NCI-H1048 (cell line): Measurements from ENCODE around the gene DDX4.
"Not testable (repeated sequence)": the region's sequence is repeated elsewhere in the genome, so short reads cannot be mapped to it uniquely, and the experiment has no call there.

Experiments
- DNase-seq: peaks from one replicate; lab custom pipeline; 2025; lab: John Stamatoyannopoulos, UW

Gene DDX4

DNA sequence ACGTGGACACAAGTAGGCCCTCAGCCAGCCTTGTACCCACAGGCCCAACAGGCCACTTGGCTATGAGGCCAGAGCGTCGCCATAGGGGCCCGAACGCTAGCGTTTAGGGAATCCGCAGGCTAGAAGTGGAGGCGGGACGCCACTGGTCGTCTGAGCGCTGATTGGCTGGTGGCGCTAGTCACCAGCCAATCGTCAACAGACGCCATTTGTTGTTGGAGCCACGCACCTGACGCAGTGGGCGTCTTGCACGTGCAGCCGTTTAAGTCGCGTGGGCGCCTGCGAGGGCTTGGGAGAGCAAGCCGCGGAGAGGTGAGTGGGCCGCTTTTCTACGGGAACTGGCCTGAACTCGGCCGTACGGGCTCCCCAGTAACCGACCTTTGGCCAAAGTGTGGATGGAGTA lies at the start of gene DDX4:
Gene DDX4, plus strand, starts transcription at position 269 of the 400 bp plus-strand sequence. CDS start 903 bp downstream, outside the sequence.
- no peak for DNase-seq

- DNase-seq, result no peak
These were observed 46.4 kb upstream of the DDX4 start for GRCh38 chr5:55691265-55692105.

GRCh38 chr5:55692106-55692417 lies 45.8 kb upstream of the DDX4 start:
- no peak for DNase-seq

DNA sequence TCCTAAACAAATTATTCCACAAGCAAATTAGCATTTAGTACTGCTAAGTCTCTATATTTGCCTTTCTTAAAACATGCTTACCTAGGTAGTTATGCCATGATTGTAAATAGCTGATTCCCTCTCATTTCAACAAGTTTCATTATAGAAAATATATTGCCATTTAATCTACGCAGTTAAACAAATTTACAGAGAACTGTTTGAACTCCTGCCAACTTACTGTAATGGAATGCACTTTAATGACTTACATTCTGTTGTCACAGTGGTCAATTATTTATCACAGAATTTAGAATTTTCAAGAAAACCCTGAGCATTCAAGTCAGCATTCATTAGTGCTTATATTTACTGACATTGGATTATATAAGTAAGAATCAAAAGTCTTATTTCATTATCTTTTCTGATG lies 45.4 kb upstream of the DDX4 start:
- no peak for DNase-seq

DNA sequence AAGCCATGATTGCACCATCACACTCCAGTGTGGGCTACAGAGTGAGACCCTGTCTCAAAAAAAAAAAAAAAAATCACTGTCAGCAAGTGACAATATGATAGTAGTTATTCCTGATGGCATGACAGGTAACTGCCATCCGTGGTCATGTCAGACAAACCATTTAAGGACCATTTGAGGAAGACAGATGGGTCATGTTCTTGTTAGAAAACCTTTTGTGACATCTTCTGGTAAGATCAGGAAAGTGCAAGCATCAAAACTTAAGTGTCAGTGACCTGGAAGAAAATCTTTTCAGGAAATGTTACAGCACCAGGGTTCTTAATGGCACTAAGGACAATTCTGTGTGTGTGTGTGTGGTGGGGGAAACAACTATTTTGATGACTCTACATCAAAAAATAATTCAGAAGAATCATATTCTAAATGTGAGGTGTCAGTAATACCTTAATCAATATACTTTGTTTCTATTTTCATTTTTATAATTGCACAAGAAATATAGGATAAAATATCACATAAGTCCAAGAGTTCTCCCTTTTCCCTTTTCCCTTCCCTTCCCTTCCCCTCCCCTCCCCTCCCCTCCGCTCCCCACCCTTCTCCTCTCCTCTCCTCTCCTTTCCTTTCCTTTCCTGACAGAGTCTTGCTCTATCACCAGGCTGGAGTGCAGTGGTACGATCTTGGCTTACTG lies 43.6 kb upstream of the DDX4 start:
- no peak for DNase-seq

DNA sequence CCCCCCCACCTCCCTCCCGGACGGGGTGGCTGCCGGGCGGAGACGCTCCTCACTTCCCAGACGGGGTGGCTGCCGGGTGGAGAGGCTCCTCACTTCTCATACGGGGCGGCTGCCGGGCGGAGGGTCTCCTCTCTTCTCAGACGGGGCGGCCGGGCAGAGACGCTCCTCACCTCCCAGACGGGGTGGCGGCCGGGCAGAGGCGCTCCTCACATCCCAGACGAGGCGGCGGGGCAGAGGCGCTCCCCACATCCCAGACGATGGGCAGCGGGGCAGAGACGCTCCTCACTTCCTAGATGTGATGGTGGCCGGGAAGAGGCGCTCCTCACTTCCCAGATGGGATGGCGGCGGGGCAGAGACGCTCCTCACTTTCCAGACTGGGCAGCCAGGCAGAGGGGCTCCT lies 41.2 kb upstream of the DDX4 start:
- DNase-seq, result not testable (repeated sequence)

DNA sequence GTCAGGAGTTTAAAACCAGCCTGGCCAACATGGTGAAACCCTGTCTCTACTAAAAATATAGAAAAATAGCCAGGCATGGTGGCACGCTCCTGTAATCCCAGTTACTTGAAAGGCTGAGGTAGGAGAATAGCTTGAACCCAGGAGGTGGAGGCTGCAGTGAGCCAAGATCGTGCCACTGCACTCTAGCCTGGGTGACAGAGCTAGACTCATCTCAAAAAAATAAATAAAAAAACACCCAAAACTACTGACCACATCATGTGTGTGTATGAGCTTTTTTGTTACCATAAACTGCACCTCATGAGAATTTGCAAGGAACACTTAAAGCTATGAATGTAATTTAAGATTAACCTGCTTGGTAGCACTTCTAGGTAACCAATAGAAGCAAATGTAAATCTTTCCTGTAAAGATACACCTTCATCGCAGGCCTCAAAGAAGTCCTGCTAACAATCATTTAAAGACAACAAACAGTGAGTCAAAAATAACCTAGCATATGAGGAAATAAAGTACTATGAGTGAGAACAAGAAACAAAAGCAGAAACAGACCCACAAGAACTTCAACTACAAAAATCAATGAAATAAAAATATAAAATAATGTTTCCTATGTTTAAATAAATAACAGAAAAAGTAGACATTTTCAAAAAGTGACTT lies 38.7 kb upstream of the DDX4 start:
- DNase-seq, result no peak

DNA sequence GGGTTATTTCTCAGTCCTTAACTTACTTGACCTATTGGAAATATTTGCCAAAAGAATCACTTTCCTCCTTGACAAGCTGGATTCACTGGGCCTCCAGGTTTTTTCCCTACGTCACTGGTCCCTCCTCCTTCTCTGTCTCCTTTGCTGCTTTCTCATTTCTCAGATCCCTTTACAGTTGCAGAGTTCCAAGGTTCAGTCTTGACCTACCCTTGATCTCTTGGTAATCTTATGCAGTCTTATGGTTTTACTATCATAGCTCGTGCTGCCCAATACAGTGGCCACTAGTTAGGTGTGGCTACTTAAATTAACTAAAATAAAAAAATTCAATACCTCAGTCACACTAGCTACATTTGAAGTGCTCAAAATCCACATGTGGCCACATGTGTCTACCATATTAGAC lies 37.1 kb upstream of the DDX4 start:
- DNase-seq, result no peak

- no peak for DNase-seq
These were observed 36.3 kb upstream of the DDX4 start for GRCh38 chr5:55701462-55702103.

GRCh38 chr5:55702598-55703345 lies 35.1 kb upstream of the DDX4 start:
- no peak for DNase-seq

- DNase-seq, result no peak
These were observed 31.6 kb upstream of the DDX4 start for GRCh38 chr5:55706230-55706629.

DNA sequence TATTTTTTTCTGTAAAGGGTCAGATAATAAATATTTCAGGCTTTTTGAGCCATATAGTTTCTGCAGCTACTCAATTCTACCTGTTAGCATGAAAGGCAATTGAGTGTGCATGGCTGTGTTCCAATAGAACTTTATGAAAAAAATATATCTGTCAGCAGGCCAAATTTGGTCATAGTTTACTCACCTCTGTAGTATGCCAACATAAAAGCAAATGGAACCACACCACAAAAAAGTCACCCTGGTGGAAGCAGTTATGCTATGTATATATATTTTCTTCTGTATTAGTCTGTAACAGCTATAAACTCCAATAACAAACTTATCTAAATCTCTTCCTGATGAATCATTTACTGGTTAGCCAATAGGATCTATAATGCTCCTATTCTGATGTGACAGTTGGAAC lies 29.1 kb upstream of the DDX4 start:
- no peak for DNase-seq

- no peak for DNase-seq
These were observed 26.3 kb upstream of the DDX4 start for GRCh38 chr5:55711507-55712022.

DNA sequence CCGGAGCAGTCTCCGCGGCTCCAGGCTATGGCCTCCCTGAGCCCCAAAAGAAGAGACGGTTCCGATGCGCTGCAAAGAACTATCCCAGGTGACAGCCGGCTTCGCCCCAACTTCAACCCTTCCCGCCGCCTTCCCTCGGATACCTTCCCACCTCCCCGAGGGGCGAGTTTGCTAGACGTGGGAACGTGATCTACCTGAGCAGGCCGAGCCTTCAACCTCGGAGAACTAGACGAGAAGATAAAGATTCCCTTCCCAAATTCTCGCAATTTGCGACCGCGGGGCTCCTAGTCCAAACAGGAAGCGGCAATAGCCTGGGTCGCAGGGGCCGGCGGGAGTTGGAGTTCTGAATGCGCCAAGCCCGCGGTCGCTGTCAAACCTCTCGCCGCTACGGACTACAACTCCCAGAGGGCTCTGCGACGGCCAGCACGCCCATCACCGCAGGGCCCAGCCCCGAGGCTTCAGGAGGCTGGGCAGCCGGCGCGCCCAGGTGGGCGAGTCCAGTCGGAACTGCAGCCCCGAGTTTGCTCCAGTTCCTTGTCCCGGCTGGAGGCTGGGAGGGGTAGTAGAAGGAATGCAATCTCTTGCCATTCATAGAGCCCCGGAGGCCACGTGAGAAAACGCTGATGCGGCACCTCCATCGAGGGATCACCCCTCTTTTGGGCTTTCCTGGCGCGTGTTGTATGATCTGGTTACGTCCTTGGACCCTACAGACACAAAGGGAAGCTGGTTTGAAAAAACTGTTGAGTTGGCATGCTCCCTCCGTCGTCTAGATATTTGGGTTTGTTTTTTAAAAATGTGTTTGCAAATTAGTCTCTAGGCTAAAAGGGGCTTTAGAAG lies 25.6 kb upstream of the DDX4 start, which contains the start of gene SLC38A9:
Gene SLC38A9, minus strand, starts transcription at position 302 of the 837 bp plus-strand sequence. CDS start 14,366 bp downstream, outside the sequence.
- peak; percentile 72 for DNase-seq

DNA sequence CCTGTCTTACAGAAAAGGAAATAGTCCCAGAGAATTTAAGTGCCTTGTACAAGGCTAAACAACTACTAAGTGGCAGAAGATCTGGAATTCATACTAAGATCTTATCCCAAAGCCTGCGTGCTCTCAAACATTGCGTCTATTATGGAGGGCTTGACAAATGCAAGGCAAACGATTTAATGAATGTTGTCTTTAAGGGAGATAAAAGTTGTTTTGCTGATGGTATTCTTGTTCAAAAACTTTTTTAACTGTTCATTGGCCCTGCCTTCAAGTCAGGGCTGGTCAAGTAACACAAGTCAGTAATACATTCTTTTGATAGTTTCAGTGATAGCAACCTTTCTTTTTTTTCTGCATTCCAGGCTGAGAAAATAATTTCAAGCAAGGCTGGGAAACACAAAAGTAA lies 24.0 kb upstream of the DDX4 start:
- DNase-seq, result no peak

DNA sequence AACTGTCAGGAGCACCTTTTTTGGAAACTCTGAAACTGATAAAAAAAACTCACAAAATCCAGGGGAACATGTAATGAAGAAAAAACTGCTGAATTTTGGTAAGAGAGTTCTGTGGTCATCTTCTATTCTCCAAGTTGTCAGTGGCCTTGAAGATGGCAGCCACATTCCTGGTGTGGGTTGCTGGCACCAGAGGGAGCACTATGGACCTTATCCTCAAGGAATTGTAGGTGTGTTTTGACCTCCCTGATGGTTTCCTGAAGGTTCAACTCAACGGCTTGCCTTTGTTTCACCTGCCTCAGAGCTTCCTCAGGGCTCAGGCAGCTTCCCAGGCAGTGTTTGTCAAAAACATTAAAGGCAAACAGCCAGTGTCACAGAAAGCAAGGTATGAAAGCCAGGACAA lies 23.5 kb upstream of the DDX4 start:
- DNase-seq, result no peak

- no peak for DNase-seq
These were observed 23.1 kb upstream of the DDX4 start for GRCh38 chr5:55714749-55715148.

- DNase-seq, result no peak
These were observed 22.3 kb upstream of the DDX4 start for GRCh38 chr5:55715519-55716078.

DNA sequence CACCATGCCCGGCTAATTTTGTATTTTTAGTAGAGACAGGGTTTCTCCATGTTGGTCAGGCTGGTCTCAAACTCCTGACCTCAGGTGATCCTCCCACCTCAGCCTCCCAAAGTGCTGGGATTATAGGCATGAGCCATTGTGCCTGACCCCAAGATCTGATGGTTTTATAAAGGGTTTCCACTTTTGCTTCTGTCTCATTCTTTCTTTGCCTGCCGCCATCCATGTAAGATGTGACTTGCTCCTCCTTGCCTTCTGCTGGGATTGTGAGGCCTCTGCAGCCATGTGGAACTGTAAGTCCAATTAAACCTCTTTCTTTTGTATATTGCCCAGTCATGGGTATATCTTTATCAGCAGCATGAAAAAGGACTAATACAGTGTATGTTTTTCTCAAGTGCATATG lies 18.8 kb upstream of the DDX4 start:
- not testable (repeated sequence) for DNase-seq

GRCh38 chr5:55720188-55720703 lies 17.6 kb upstream of the DDX4 start:
- no peak for DNase-seq
